ENCODE measurements around the gene PTPN4. TPM values are rescaled to one million over a fixed set of nuclear protein-coding genes. Genes with fewer than 3 reads are reported as not detected.

PTPN4 gene
- total and polyA plus RNA-seq, 4 donors, result 4.2 to 70.7 (median 27.0) TPM

- H3K9ac ChIP-seq (ENCODE audit: insufficient read depth in 1 of 2, low read length in 2 of 2), result no peak overlapping the region
- DNase-seq (no peak), ATAC-seq (ENCODE audit: insufficient read depth, low FRiP score) (peak; percentile 53)
- no peak overlapping the region for H3K4me3 ChIP-seq
- H3K27ac ChIP-seq (ENCODE audit: low read depth in 1 of 2, low read length in 1 of 2), result no peak overlapping the region
- H3K9me3 ChIP-seq (ENCODE audit: control insufficient read depth in 4 of 4, insufficient read depth in 3 of 4, low read length in 3 of 4), result no peaks in the 10 kb centered on the region
- H3K27me3 ChIP-seq (ENCODE audit: control insufficient read depth in 3 of 3, insufficient read depth in 3 of 3, low read length in 2 of 3), result no peaks in the 10 kb centered on the region
- H3K4me1 ChIP-seq (ENCODE audit: control insufficient read depth in 5 of 5, insufficient read depth in 5 of 5, low read length in 5 of 5), result peaks cover 0 to 13% (median 0%) of the 10 kb centered on the region in 5 donors
- 51 to 52% methylated on average over 3 of the region's 3 CpGs for WGBS, 2 donors
- TF ChIP-seq CTCF (IDR thresholded peaks at IDR 0.05; ENCODE audit: control extremely low read depth, extremely low read depth), result no peak
- H3K36me3 ChIP-seq (ENCODE audit: control insufficient read depth in 4 of 4, insufficient read depth in 4 of 4, low read length in 4 of 4), result no peaks in the 10 kb centered on the region
These were observed 104.6 kb downstream of the PTPN4 start for GRCh38 chr2:119864318-119864717.

- no peak overlapping the region for H3K4me3 ChIP-seq
- no peak for TF ChIP-seq CTCF (IDR thresholded peaks at IDR 0.05; ENCODE audit: control extremely low read depth, extremely low read depth)
- H3K4me1 ChIP-seq (ENCODE audit: control insufficient read depth in 5 of 5, insufficient read depth in 5 of 5, low read length in 5 of 5), result peaks cover 0 to 3% (median 0%) of the 10 kb centered on the region in 5 donors
- H3K36me3 ChIP-seq (ENCODE audit: control insufficient read depth in 4 of 4, insufficient read depth in 4 of 4, low read length in 4 of 4), result no peaks in the 10 kb centered on the region
- no peaks in the 10 kb centered on the region for H3K27me3 ChIP-seq (ENCODE audit: control insufficient read depth in 3 of 3, insufficient read depth in 3 of 3, low read length in 2 of 3)
- ATAC-seq (ENCODE audit: insufficient read depth, low FRiP score) (no peak), DNase-seq (no peak)
- H3K9ac ChIP-seq (ENCODE audit: insufficient read depth in 1 of 2, low read length in 2 of 2), result no peak overlapping the region
- no peak overlapping the region for H3K27ac ChIP-seq (ENCODE audit: low read depth in 1 of 2, low read length in 1 of 2)
- no peaks in the 10 kb centered on the region for H3K9me3 ChIP-seq (ENCODE audit: control insufficient read depth in 4 of 4, insufficient read depth in 3 of 4, low read length in 3 of 4)
- 83 to 98% methylated on average over 3 of the region's 3 CpGs for WGBS, 2 donors
These were observed 112.0 kb downstream of the PTPN4 start for GRCh38 chr2:119871725-119872124.

GRCh38 chr2:119873350-119874315, 113.9 kb downstream of the PTPN4 start:
- ATAC-seq (ENCODE audit: insufficient read depth, low FRiP score), result no peak
- 95 to 96% methylated on average over 4 of the region's 4 CpGs for WGBS, 2 donors
- H3K27me3 ChIP-seq (ENCODE audit: control insufficient read depth in 3 of 3, insufficient read depth in 3 of 3, low read length in 2 of 3), result no peaks in the 10 kb centered on the region
- no peak for TF ChIP-seq CTCF (IDR thresholded peaks at IDR 0.05; ENCODE audit: control extremely low read depth, extremely low read depth)
- H3K9me3 ChIP-seq (ENCODE audit: control insufficient read depth in 4 of 4, insufficient read depth in 3 of 4, low read length in 3 of 4), result no peaks in the 10 kb centered on the region
- H3K4me1 ChIP-seq (ENCODE audit: control insufficient read depth in 5 of 5, insufficient read depth in 5 of 5, low read length in 5 of 5), result peaks cover 0 to 3% (median 0%) of the 10 kb centered on the region in 5 donors
- no peak overlapping the region for H3K9ac ChIP-seq (ENCODE audit: insufficient read depth in 1 of 2, low read length in 2 of 2)
- H3K36me3 ChIP-seq (ENCODE audit: control insufficient read depth in 4 of 4, insufficient read depth in 4 of 4, low read length in 4 of 4), result no peaks in the 10 kb centered on the region
- H3K4me3 ChIP-seq, result no peak overlapping the region
- no peak for DNase-seq
- no peak overlapping the region for H3K27ac ChIP-seq (ENCODE audit: low read depth in 1 of 2, low read length in 1 of 2)
